Limb (tissue), 2 donors: ENCODE data around the gene MISFA.
A peak's percentile ranks its signal among the peaks of the same experiment; 100 is the strongest.
"Not testable (repeated sequence)": the region's sequence is repeated elsewhere in the genome, so short reads cannot be mapped to it uniquely, and the experiment has no call there.

ENCODE experiments used
- DNase-seq, 2 donors: peaks; one replicate each; pipeline ENCODE4 v3.0.0-alpha.2; 2016; ENCODE audit errors: extremely low spot score in 2 of 2

MISFA gene

GRCh38 chr11:18617688-18618341 lies 18.2 kb downstream of the MISFA start:
- no peak for DNase-seq

GRCh38 chr11:18618342-18619025 lies 18.9 kb downstream of the MISFA start:
- DNase-seq, result peak in 1 of 2 donors; percentile 22

- no peak for DNase-seq
Observed at GRCh38 chr11:18623707-18624106, 24.1 kb downstream of the MISFA start.

- no peak for DNase-seq
Observed at GRCh38 chr11:18624161-18624560, 24.6 kb downstream of the MISFA start.

GRCh38 chr11:18632841-18633240 lies 33.3 kb downstream of the MISFA start:
- no peak for DNase-seq

GRCh38 chr11:18633256-18634139 lies 33.9 kb downstream of the MISFA start:
- DNase-seq, result peak in 1 of 2 donors; percentile 24

- DNase-seq, result peak; percentile 98 to 99
Observed at GRCh38 chr11:18634140-18635032, 34.8 kb downstream of the MISFA start, which contains the start of gene SPTY2D1. SPTY2D1 (minus strand) TSS chr11:18634342; CDS start chr11:18634257, 85 bp downstream.

GRCh38 chr11:18641677-18642076 lies 42.1 kb downstream of the MISFA start:
- no peak for DNase-seq

- DNase-seq, result not testable (repeated sequence)
Observed at GRCh38 chr11:18643034-18643433, 43.4 kb downstream of the MISFA start.

GRCh38 chr11:18650353-18650752 lies 50.8 kb downstream of the MISFA start:
- no peak for DNase-seq

GRCh38 chr11:18650859-18651557 lies 51.4 kb downstream of the MISFA start:
- peak in 1 of 2 donors; percentile 26 for DNase-seq
